HCT116 (cell line): Measurements from ENCODE around the gene C6orf118. TPM values are rescaled to one million over a fixed set of nuclear protein-coding genes. Genes with fewer than 3 reads are reported as not detected.

Source experiments
- ATAC-seq: fragments of 200-7000 bp; cut with Tn5 transposase; 2 replicates; pipeline ENCODE4 v1.9.1; 2020; ENCODE audit warnings: mild to moderate bottlenecking, moderate library complexity
- BruUV-seq: library from RNA; stranded (reverse); fragments of 400-500 nt; replicated peaks from 2 replicates; lab custom pipeline; 2021; lab: Mats Ljungman, UMichigan
- CTCF ChIA-PET: fragments of 300-600 bp; sonication (Branson Sonifier 250); formaldehyde crosslinking; loops from one replicate; lab custom pipeline; 2021; ENCODE audit warnings: antibody characterized with exemption; lab: Charles Lee
- POLR2A ChIA-PET: fragments of 300-600, 350-600 bp; sonication (Branson Sonifier 250); formaldehyde crosslinking; loops from one replicate; lab custom pipeline; 2021; ENCODE audit warnings: antibody characterized with exemption; lab: Charles Lee
- RAD21 ChIA-PET, 2 experiments: fragments of 300-600 bp; sonication (Branson Sonifier 250); formaldehyde crosslinking; loops; one replicate each; lab custom pipeline; 2023; ENCODE audit warnings: low total read pairs in 2 of 2; ENCODE audit not compliant: uncharacterized antibody in 2 of 2, unreplicated experiment in 2 of 2, low non-redundant PET in 1 of 2; lab: Charles Lee
- DNase-seq: peaks from one replicate; pipeline ENCODE4 v3.0.0-alpha.2; 2010; ENCODE audit warnings: low read depth, low spot score
- H2AFZ ChIP-seq: fragments of 200-600 bp; shearing (Covaris generic), sonication (generic); 2 replicates; pipeline ENCODE4 v1.6.1; 2017; ENCODE audit warnings: low read depth, mixed run types, mixed read lengths, antibody characterized with exemption, low read length; ENCODE audit not compliant: poor library complexity, severe bottlenecking
- H3K27ac ChIP-seq: 2 replicates; pipeline ENCODE4 v1.5.1; 2012; ENCODE audit warnings: low read depth, low read length
- H3K27me3 ChIP-seq: fragments of 200-600 bp; sonication (generic); 2 replicates; pipeline ENCODE4 v1.6.1; 2016; ENCODE audit warnings: mixed run types, low read length, mixed read lengths; ENCODE audit not compliant: insufficient read depth
- H3K36me3 ChIP-seq, 2 experiments: fragments of 200-500 bp in 1 of 2; fragments of 200-600 bp in 1 of 2; sonication (Bioruptor generic) in 1 of 2; sonication (generic) in 1 of 2; 2 replicates each; pipeline versions ENCODE4 v1.5.1 to v1.6.1; 2014 to 2016; ENCODE audit warnings: low read length in 2 of 2, inconsistent platforms in 1 of 2, mixed read lengths in 1 of 2, mixed run types in 1 of 2; ENCODE audit not compliant: insufficient read depth in 2 of 2, control insufficient read depth in 1 of 2
- H3K4me1 ChIP-seq, 2 experiments: fragments of 200-600 bp in 1 of 2; sonication (generic) in 1 of 2; 2 replicates each; pipeline versions ENCODE4 v1.5.1 to v1.6.1; 2012 to 2017; ENCODE audit warnings: low read length in 2 of 2, inconsistent platforms in 1 of 2, mild to moderate bottlenecking in 1 of 2, mixed read lengths in 1 of 2, mixed run types in 1 of 2, moderate library complexity in 1 of 2; ENCODE audit not compliant: insufficient read depth in 2 of 2, control insufficient read depth in 1 of 2
- H3K4me2 ChIP-seq: fragments of 200-600 bp; sonication (generic); 2 replicates; pipeline ENCODE4 v1.6.1; 2017; ENCODE audit warnings: mixed run types, low read length, mixed read lengths
- H3K4me3 ChIP-seq, 2 experiments: fragments of 200-600 bp in 1 of 2; sonication (generic) in 1 of 2; replicated peaks in 1 of 2; 2 replicates each; pipeline ENCODE4 v1.5.1; 2011 to 2016; ENCODE audit warnings: low read length in 2 of 2, control low read depth in 1 of 2, low read depth in 1 of 2, mild to moderate bottlenecking in 1 of 2, mixed read lengths in 1 of 2, mixed run types in 1 of 2
- H3K79me2 ChIP-seq: fragments of 200-600 bp; sonication (generic); 2 replicates; pipeline ENCODE4 v1.6.1; 2017; ENCODE audit warnings: mild to moderate bottlenecking, mixed run types, low read length, moderate library complexity, mixed read lengths; ENCODE audit not compliant: insufficient read depth
- H3K9ac ChIP-seq: fragments of 200-600 bp; sonication (generic); 2 replicates; pipeline ENCODE4 v1.6.1; 2016; ENCODE audit warnings: low read length, mixed read lengths
- H3K9me2 ChIP-seq: fragments of 200-600 bp; sonication (generic), shearing (Covaris generic); 2 replicates; pipeline ENCODE4 v1.6.1; 2017; ENCODE audit warnings: mixed run types, mild to moderate bottlenecking, moderate library complexity; ENCODE audit not compliant: insufficient read depth
- H3K9me3 ChIP-seq, 2 experiments: fragments of 200-500 bp in 1 of 2; fragments of 200-600 bp in 1 of 2; sonication (Bioruptor generic) in 1 of 2; sonication (generic) in 1 of 2; 2 replicates each; pipeline ENCODE4 v1.6.1; 2014 to 2017; ENCODE audit warnings: low read length in 2 of 2, mixed read lengths in 2 of 2, inconsistent platforms in 1 of 2, low read depth in 1 of 2, mild to moderate bottlenecking in 1 of 2, mixed run types in 1 of 2, moderate library complexity in 1 of 2; ENCODE audit not compliant: control insufficient read depth in 1 of 2, insufficient read depth in 1 of 2
- H4K20me1 ChIP-seq: fragments of 200-600 bp; sonication (generic), shearing (Covaris generic); 2 replicates; pipeline ENCODE4 v1.6.1; 2017; ENCODE audit warnings: mixed run types, mild to moderate bottlenecking, moderate library complexity; ENCODE audit not compliant: insufficient read depth
- EGR1 ChIP-seq: IDR thresholded peaks from 2 replicates; pipeline ENCODE4 v1.6.1; 2012; ENCODE audit warnings: low read depth
- EZH2 ChIP-seq: fragments of 200-600 bp; sonication (generic); IDR thresholded peaks from 2 replicates; pipeline ENCODE4 v1.6.1; 2017; ENCODE audit warnings: antibody characterized with exemption, mixed run types
- EZH2phosphoT487 ChIP-seq: fragments of 200-600 bp; IDR thresholded peaks from 2 replicates; pipeline ENCODE4 v1.6.1; 2018; ENCODE audit warnings: antibody characterized with exemption, borderline replicate concordance
- MAX ChIP-seq: IDR thresholded peaks from 2 replicates; pipeline ENCODE4 v1.6.1; 2012
- RAD21 ChIP-seq: IDR thresholded peaks from 2 replicates; pipeline ENCODE4 v1.6.1; 2012; ENCODE audit warnings: low read depth, mild to moderate bottlenecking
- REST ChIP-seq: IDR thresholded peaks from 2 replicates; pipeline ENCODE4 v1.6.1; 2012; ENCODE audit warnings: low read depth
- SIN3A ChIP-seq: IDR thresholded peaks from 2 replicates; pipeline ENCODE4 v1.6.1; 2012; ENCODE audit warnings: low read depth
- SRF ChIP-seq: IDR thresholded peaks from 2 replicates; pipeline ENCODE4 v1.6.1; 2012; ENCODE audit warnings: low read depth
- TCF7L2 ChIP-seq: IDR thresholded peaks from 2 replicates; pipeline ENCODE4 v1.7.0; 2011; ENCODE audit warnings: borderline replicate concordance, inconsistent platforms; ENCODE audit not compliant: insufficient read depth, insufficient read length; ENCODE audit errors: extremely low read depth
- YY1 ChIP-seq: IDR thresholded peaks from 2 replicates; pipeline ENCODE4 v1.6.1; 2011; ENCODE audit warnings: low read length, low read depth, moderate library complexity, mild to moderate bottlenecking; ENCODE audit not compliant: insufficient replicate concordance; ENCODE audit errors: extremely low read depth
- ZNF274 ChIP-seq: fragments of 200-500 bp; sonication (Bioruptor generic); IDR thresholded peaks from 2 replicates; pipeline ENCODE4 v1.6.1; 2014; ENCODE audit warnings: mild to moderate bottlenecking, low read depth, low read length, inconsistent platforms
- intact Hi-C: fragments of 100-400 bp; cut with micrococcal nuclease; formaldehyde crosslinking; loops from 2 replicates; pipeline ENCODE4 v1.10.0; 2022
- total RNA-seq: library from RNA; stranded (reverse); gene quantifications from one replicate; pipeline ENCODE4 v1.2.1, GENCODE V29; 2021; ENCODE audit not compliant: unreplicated experiment

C6orf118 gene
- total RNA-seq, 1 experiment from 2014 or later, result not detected

- ChIA-PET CTCF (no interaction called here), POLR2A (no interaction called here), RAD21 (no interaction called here)
- no peak overlapping the region for H3K9ac ChIP-seq
- intact Hi-C loops, result no loop called here
- H3K79me2 ChIP-seq, result no peaks in the 10 kb centered on the region
- no peaks in the 10 kb centered on the region for H3K36me3 ChIP-seq
- peaks cover 4 to 8% of the 10 kb centered on the region in 2 experiments; a peak in 2 of 4 replicates for H3K9me3 ChIP-seq
- BruUV-seq, result no TSS peak
- no peak for DNase-seq
- no peak overlapping the region for H3K4me2 ChIP-seq
- ATAC-seq, result no peak
- H3K4me1 ChIP-seq, result no peaks in the 10 kb centered on the region
- H2AFZ ChIP-seq, result no peak overlapping the region
- no peaks in the 10 kb centered on the region for H3K27me3 ChIP-seq
- H3K4me3 ChIP-seq, result no peak overlapping the region
- H3K9me2 ChIP-seq, result no peaks in the 10 kb centered on the region
- TF ChIP-seq MAX (no peak), EZH2phosphoT487 (no peak), TCF7L2 (no peak), YY1 (no peak), EGR1 (no peak), EZH2 (no peak), REST (no peak), SRF (no peak), RAD21 (no peak), SIN3A (no peak), ZNF274 (no peak)
- H4K20me1 ChIP-seq, result no peaks in the 10 kb centered on the region
- H3K27ac ChIP-seq, result no peak overlapping the region
Observed at GRCh38 chr6:165317723-165318122, 8.3 kb upstream of the C6orf118 start.
